GM12878 (cell line): ENCODE results near the gene ULBP1. TPM values are rescaled to one million over a fixed set of nuclear protein-coding genes. Genes with fewer than 3 reads are reported as not detected.

Experiments
- ATAC-seq: fragments of 200-7000 bp; cut with Tn5 transposase; 3 replicates; pipeline ENCODE4 v1.9.1; 2020; ENCODE audit warnings: mild to moderate bottlenecking, moderate library complexity
- BruUV-seq: library from RNA; stranded (reverse); fragments of 400-500 nt; replicated peaks from 2 replicates; lab custom pipeline; 2021; lab: Mats Ljungman, UMichigan
- CTCF ChIA-PET: fragments of 300-600 bp; sonication (Branson Sonifier 250); formaldehyde crosslinking; extraction: SDS; loops from one replicate; lab custom pipeline; 2021; ENCODE audit warnings: inconsistent platforms; lab: Yijun Ruan, JAX
- POLR2A ChIA-PET: fragments of 350-600 bp; formaldehyde crosslinking; extraction: SDS; loops from one replicate; lab custom pipeline; 2021; ENCODE audit warnings: inconsistent platforms; lab: Charles Lee
- RAD21 ChIA-PET: fragments of 300-600 bp; sonication (Branson Sonifier 250); formaldehyde crosslinking; loops from one replicate; lab custom pipeline; 2023; ENCODE audit warnings: antibody characterized with exemption; ENCODE audit not compliant: unreplicated experiment; lab: Charles Lee
- SMC1A ChIA-PET: fragments of 300-600 bp; sonication (Branson Sonifier 250); formaldehyde crosslinking; loops from one replicate; lab custom pipeline; 2023; ENCODE audit not compliant: unreplicated experiment, uncharacterized antibody; lab: Charles Lee
- DNase-seq: peaks from one replicate; pipeline ENCODE4 v3.0.0-alpha.2; 2011; ENCODE audit warnings: low read depth, low spot score
- FAIRE-seq: peaks from 3 replicates; lab custom pipeline; 2011; peaks lifted over from hg19 to GRCh38; lab: Jason Lieb, UNC
- H2AFZ ChIP-seq: 2 replicates; pipeline ENCODE4 v1.6.0; 2011; ENCODE audit warnings: low read depth, low read length, control low read depth; ENCODE audit not compliant: control insufficient read depth
- H3K27ac ChIP-seq: 2 replicates; pipeline ENCODE4 v1.5.1; 2011; ENCODE audit warnings: control low read depth; ENCODE audit not compliant: control insufficient read depth, insufficient read depth
- H3K27me3 ChIP-seq, 2 experiments: replicated peaks in 1 of 2; 2 replicates each; pipeline versions ENCODE4 v1.6.0 to v1.6.1; 2011; ENCODE audit warnings: low read length in 1 of 2; ENCODE audit not compliant: control insufficient read depth in 2 of 2, insufficient read depth in 2 of 2
- H3K36me3 ChIP-seq, 2 experiments: 2 replicates each; pipeline ENCODE4 v1.5.1; 2011; ENCODE audit warnings: low read length in 1 of 2; ENCODE audit not compliant: control insufficient read depth in 2 of 2, insufficient read depth in 2 of 2
- H3K4me1 ChIP-seq: 2 replicates; pipeline ENCODE4 v1.6.1; 2011; ENCODE audit warnings: mild to moderate bottlenecking, low read length, moderate library complexity, mixed read lengths; ENCODE audit not compliant: control insufficient read depth, insufficient read depth
- H3K4me2 ChIP-seq: 2 replicates; pipeline ENCODE4 v1.6.0; 2011; ENCODE audit warnings: control low read depth; ENCODE audit not compliant: control insufficient read depth, insufficient read depth
- H3K4me3 ChIP-seq: fragments of 200-600 bp; sonication (generic); 2 replicates; pipeline ENCODE4 v1.5.1; 2016
- H3K79me2 ChIP-seq: 2 replicates; pipeline ENCODE4 v1.6.0; 2011; ENCODE audit warnings: low read length; ENCODE audit not compliant: control insufficient read depth, insufficient read depth
- H3K9ac ChIP-seq: 2 replicates; pipeline ENCODE4 v1.8.0; 2011; ENCODE audit warnings: low read length, control low read depth, mixed read lengths; ENCODE audit not compliant: control insufficient read depth, insufficient read depth
- H3K9me3 ChIP-seq: replicated peaks from 3 replicates; pipeline ENCODE4 v1.5.1; 2011; ENCODE audit warnings: mild to moderate bottlenecking, low read length; ENCODE audit not compliant: control insufficient read depth, insufficient read depth
- H4K20me1 ChIP-seq: 2 replicates; pipeline ENCODE4 v1.6.0; 2011; ENCODE audit not compliant: control insufficient read depth, insufficient read depth
- HDGF ChIP-seq: fragments of 450-650 bp; IDR thresholded peaks from 2 replicates; pipeline ENCODE4 v1.6.1; 2016; ENCODE audit warnings: antibody characterized with exemption
- IKZF1 ChIP-seq: fragments of 450-650 bp; conservative IDR thresholded peaks from 2 replicates; pipeline ENCODE4 v1.6.1; 2017; ENCODE audit warnings: antibody characterized with exemption, mild to moderate bottlenecking
- KAT2A ChIP-seq: conservative IDR thresholded peaks from 2 replicates; pipeline ENCODE4 v1.6.1; 2011; ENCODE audit warnings: low read depth, low read length; ENCODE audit not compliant: control insufficient read depth
- LARP7 ChIP-seq: fragments of 450-650 bp; IDR thresholded peaks from 2 replicates; pipeline ENCODE4 v1.6.1; 2017; ENCODE audit warnings: mild to moderate bottlenecking
- MEF2B ChIP-seq: fragments of 450-650 bp; IDR thresholded peaks from 2 replicates; pipeline ENCODE4 v1.6.1; 2018; ENCODE audit warnings: mild to moderate bottlenecking, moderate library complexity; ENCODE audit not compliant: partially characterized antibody, poor library complexity, severe bottlenecking
- NFYA ChIP-seq: IDR thresholded peaks from 2 replicates; pipeline ENCODE4 v1.6.1; 2011; ENCODE audit warnings: low read depth, mild to moderate bottlenecking, low read length, improper control_type of control experiment, borderline replicate concordance
- NKRF ChIP-seq: fragments of 450-650 bp; conservative IDR thresholded peaks from 2 replicates; pipeline ENCODE4 v1.6.1; 2017; ENCODE audit warnings: mild to moderate bottlenecking, moderate library complexity
- NR2C2 ChIP-seq: IDR thresholded peaks from 2 replicates; pipeline ENCODE4 v1.6.1; 2011; ENCODE audit warnings: borderline replicate concordance, low read depth; ENCODE audit not compliant: control insufficient read depth, insufficient read length
- POLR2AphosphoS5 ChIP-seq: IDR thresholded peaks from 2 replicates; pipeline ENCODE4 v1.6.1; 2011; ENCODE audit warnings: mild to moderate bottlenecking, low read length, inconsistent platforms
- RAD21 ChIP-seq: IDR thresholded peaks from 2 replicates; pipeline ENCODE4 v1.6.1; 2011; ENCODE audit warnings: mild to moderate bottlenecking, low read depth, low read length, moderate library complexity; ENCODE audit not compliant: insufficient read depth
- SMC3 ChIP-seq: IDR thresholded peaks from 2 replicates; pipeline ENCODE4 v1.6.1; 2011; ENCODE audit warnings: low read length, improper control_type of control experiment, borderline replicate concordance
- STAT3 ChIP-seq: IDR thresholded peaks from 2 replicates; pipeline ENCODE4 v1.6.1; 2011; ENCODE audit warnings: low read depth, low read length, improper control_type of control experiment
- YBX1 ChIP-seq: fragments of 450-650 bp; IDR thresholded peaks from 2 replicates; pipeline ENCODE4 v1.6.1; 2016; ENCODE audit warnings: antibody characterized with exemption
- YY1 ChIP-seq: IDR thresholded peaks from 2 replicates; pipeline ENCODE4 v1.6.1; 2011; ENCODE audit warnings: low read depth, mild to moderate bottlenecking, low read length
- ZNF274 ChIP-seq: IDR thresholded peaks from one replicate; pipeline ENCODE4 v1.8.0; 2011; ENCODE audit not compliant: insufficient read length, insufficient read depth
- WGBS: methylation state at CpG from one replicate; pipeline ENCODE4 v1.1.6; 2016; ENCODE audit warnings: low lambda C conversion rate; ENCODE audit not compliant: insufficient replicate concordance, insufficient coverage; ENCODE audit errors: missing lambda C conversion rate; 5-methylcytosine and 5-hydroxymethylcytosine counted together
- in situ Hi-C: fragments of 300-500 bp; cut with MboI; formaldehyde crosslinking; loops from 9 replicates; pipeline ENCODE4 v1.14.3; 2018; ENCODE audit warnings: mixed read lengths
- intact Hi-C: fragments of 100-400 bp; cut with micrococcal nuclease; formaldehyde crosslinking; loops from one replicate; pipeline ENCODE4 v1.14.2; 2022; ENCODE audit not compliant: unreplicated experiment
- polyA plus RNA-seq, 11 experiments: library from polyadenylated mRNA; depleted of rRNA in 4 of 11; unstranded in 6 of 11; stranded (reverse) in 5 of 11; fragments of >200 nt; fragmentation: Nextera tagmentation in 4 of 11; fragmentation: Illumina TruSeq in 1 of 11; extraction: Ambion mirVana in 4 of 11; extraction: Trizol in 1 of 11; gene quantifications; 1 replicate in 1 of 11; 2 replicates in 10 of 11; pipeline versions ENCODE4 v1.2.1 to v1.2.3, GENCODE V29; 2011 to 2016; ENCODE audit warnings: inconsistent platforms in 2 of 11, missing spikeins in 2 of 11, low read depth in 1 of 11
- total RNA-seq, 4 experiments: library from RNA; depleted of rRNA in 3 of 4; stranded (reverse); fragments of >200 nt in 3 of 4; fragmentation: Illumina TruSeq in 1 of 4; extraction: Trizol in 1 of 4; gene quantifications; 2 replicates each; pipeline versions ENCODE4 v1.2.1 to v1.2.3, GENCODE V29; 2013 to 2021

ULBP1 gene
- total and polyA plus RNA-seq, 10 of the 15 experiments (the other 5 are each of a cell fraction or from before 2014, with no cell fraction given): 0.02 to 0.12 (median 0.04) TPM; not detected in 7

DNA sequence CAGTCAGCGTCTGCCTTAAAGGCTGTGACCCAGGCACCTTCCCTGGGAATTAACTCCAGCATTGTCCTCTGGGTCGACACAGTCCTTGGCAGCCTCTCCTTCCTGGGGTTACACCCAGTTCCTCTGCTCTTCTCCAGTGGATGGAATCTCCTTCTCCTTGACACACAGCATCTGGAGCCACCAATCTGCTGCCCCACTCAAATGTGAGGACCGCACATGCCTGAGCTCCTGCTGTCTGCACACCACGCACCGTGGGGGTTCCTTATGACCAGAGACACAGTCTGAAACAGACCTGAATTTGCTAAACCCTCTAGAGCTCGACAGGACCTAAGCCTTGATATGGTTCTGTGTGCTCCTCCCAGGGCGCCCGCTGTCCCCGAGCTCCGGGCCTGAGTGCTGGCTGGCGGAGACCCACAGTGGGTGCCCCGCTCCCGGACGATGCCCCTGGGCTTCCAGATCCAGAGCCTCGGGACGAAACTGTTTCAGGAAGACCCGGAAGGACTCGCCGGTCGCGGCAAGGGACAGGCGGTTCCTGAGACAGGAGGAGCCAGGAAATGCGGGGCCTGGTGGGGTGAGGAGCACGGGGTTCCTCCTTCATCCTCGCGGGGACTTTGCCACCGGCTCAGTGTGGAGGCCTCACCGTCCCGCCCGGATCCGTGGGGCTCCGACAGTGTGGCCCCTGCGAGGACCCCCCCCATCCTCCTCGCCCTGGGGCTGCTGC, 38.3 kb upstream of the ULBP1 start:
- POLR2A ChIA-PET: interaction anchor here (1.2 kb wide), 1 partner anchor 71 kb away, joined by 3 read pairs; no protein-coding TSS in a partner anchor
- no peak for DNase-seq
- H3K4me3 ChIP-seq: no peak overlapping the region

GRCh38 chr6:149925974-149926777, 37.6 kb upstream of the ULBP1 start:
- H3K27me3 ChIP-seq: peaks cover 8 to 17% of the 10 kb centered on the region in 2 experiments
- H3K27ac ChIP-seq: no peak overlapping the region
- H3K4me3 ChIP-seq: no peak overlapping the region
- no peak overlapping the region for H3K4me2 ChIP-seq
- no peaks in the 10 kb centered on the region for H3K36me3 ChIP-seq
- RAD21 ChIA-PET: no interaction called here
- H4K20me1 ChIP-seq: no peaks in the 10 kb centered on the region; the same call in 1 of the 2 replicates
- no peak overlapping the region for H2AFZ ChIP-seq
- SMC1A ChIA-PET: no interaction called here
- peak; percentile 97 for ATAC-seq
- H3K9me3 ChIP-seq: no peaks in the 10 kb centered on the region; the same call in 2 of the 3 replicates
- no peak for FAIRE-seq
- POLR2A ChIA-PET: no interaction called here
- intact Hi-C loops (loop anchor here (1.0 kb wide), 1 partner anchor 92 kb away; no protein-coding TSS in a partner anchor), in situ Hi-C loops (loop anchor here (5.0 kb wide), 1 partner anchor 94 kb away; no protein-coding TSS in a partner anchor)
- CTCF ChIA-PET: interaction anchor here (1.4 kb wide), 1 partner anchor 91 kb away, joined by 6 read pairs; no protein-coding TSS in a partner anchor
- no peaks in the 10 kb centered on the region for H3K79me2 ChIP-seq
- no TSS peak for BruUV-seq
- WGBS: 2% methylated on average over 30 of the region's 31 CpGs
- no peaks in the 10 kb centered on the region for H3K4me1 ChIP-seq
- DNase-seq: no peak
- H3K9ac ChIP-seq: no peak overlapping the region
- no peak for TF ChIP-seq LARP7
- TF ChIP-seq NKRF: no peak
- no peak for TF ChIP-seq KAT2A
- peak; percentile 60; the same call in 1 of the 2 replicates for TF ChIP-seq SMC3
- no peak for TF ChIP-seq STAT3
- no peak for TF ChIP-seq ZNF274
- no peak for TF ChIP-seq POLR2AphosphoS5
- TF ChIP-seq YY1: peak; percentile 66
- TF ChIP-seq RAD21: peak; percentile 74
- TF ChIP-seq NFYA: no peak

More for the DNA sequence above, 38.3 kb upstream of the ULBP1 start:
- no peak overlapping the region for H2AFZ ChIP-seq
- WGBS: 17% methylated on average over 34 of the region's 34 CpGs
- H3K9me3 ChIP-seq: no peaks in the 10 kb centered on the region; the same call in 2 of the 3 replicates
- no TSS peak for BruUV-seq
- no peaks in the 10 kb centered on the region for H3K79me2 ChIP-seq
- RAD21 ChIA-PET: no interaction called here
- FAIRE-seq (no peak), ATAC-seq (peak; percentile 14; the same call in 2 of the 3 replicates)
- H3K4me2 ChIP-seq: no peak overlapping the region
- TF ChIP-seq IKZF1: no peak
- TF ChIP-seq YBX1: no peak
- TF ChIP-seq STAT3: no peak
- no peak for TF ChIP-seq MEF2B
- no peak for TF ChIP-seq NR2C2
- no peak for TF ChIP-seq HDGF
- SMC1A ChIA-PET: no interaction called here
- H3K27me3 ChIP-seq: peaks cover 8 to 17% of the 10 kb centered on the region in 2 experiments
- no peak overlapping the region for H3K9ac ChIP-seq
- H3K27ac ChIP-seq: no peak overlapping the region
- H3K4me1 ChIP-seq: no peaks in the 10 kb centered on the region
- H3K36me3 ChIP-seq: no peaks in the 10 kb centered on the region
- in situ Hi-C loops: loop anchor here (5.0 kb wide), 1 partner anchor 93 kb away; no protein-coding TSS in a partner anchor
- CTCF ChIA-PET: interaction anchor here (0.7 to 2.1 kb wide), 3 partner anchors 90 to 891 kb away, joined by 3 to 11 read pairs (median 6); no protein-coding TSS in a partner anchor
- intact Hi-C loops: no loop called here
- H4K20me1 ChIP-seq: no peaks in the 10 kb centered on the region
